Sigmoid colon (tissue), 7 donors: Measurements from ENCODE around the gene ACOXL. TPM values are rescaled to one million over a fixed set of nuclear protein-coding genes. Genes with fewer than 3 reads are reported as not detected.

Experiments used
- DNase-seq: peaks from one replicate; pipeline ENCODE4 v3.0.0-alpha.2; 2019
- H3K27ac ChIP-seq, 4 donors: fragments of 200-600 bp; sonication (generic); one replicate each; pipeline ENCODE4 v1.5.1; 2016 to 2019; ENCODE audit warnings: mild to moderate bottlenecking in 1 of 4
- H3K27me3 ChIP-seq, 3 donors: fragments of 200-600 bp; sonication (generic); one replicate each; pipeline ENCODE4 v1.5.1; 2019; ENCODE audit warnings: mild to moderate bottlenecking in 1 of 3
- H3K36me3 ChIP-seq, 4 donors: fragments of 200-600 bp; sonication (generic); one replicate each; pipeline ENCODE4 v1.5.1; 2016 to 2019
- H3K4me1 ChIP-seq, 4 donors: fragments of 200-600 bp; sonication (generic); one replicate each; pipeline ENCODE4 v1.5.1; 2017 to 2019
- H3K4me3 ChIP-seq, 4 donors: fragments of 200-600 bp; sonication (generic); one replicate each; pipeline ENCODE4 v1.5.1; 2017 to 2019; ENCODE audit warnings: mild to moderate bottlenecking in 2 of 4, moderate library complexity in 1 of 4
- H3K9me3 ChIP-seq, 4 donors: fragments of 200-600 bp in 3 of 4; sonication (generic) in 3 of 4; one replicate each; pipeline versions ENCODE4 v1.5.1 to v1.6.1; 2013 to 2019
- CTCF ChIP-seq, 4 experiments: fragments of 450-650 bp in 3 of 4; fragments of 200-600 bp in 1 of 4; IDR thresholded peaks; one replicate each; pipeline ENCODE4 v1.5.1; 2016 to 2019; ENCODE audit warnings: antibody characterized with exemption in 4 of 4, mild to moderate bottlenecking in 3 of 4, moderate library complexity in 2 of 4
- EP300 ChIP-seq, 4 donors: sonication (generic); formaldehyde crosslinking; IDR thresholded peaks; one replicate each; pipeline ENCODE4 v1.6.1; 2017; ENCODE audit warnings: antibody characterized with exemption in 4 of 4
- POLR2A ChIP-seq, 2 donors: fragments of 450-650 bp; IDR thresholded peaks; one replicate each; pipeline ENCODE4 v1.6.1; 2016; ENCODE audit warnings: antibody characterized with exemption in 2 of 2, mild to moderate bottlenecking in 2 of 2, moderate library complexity in 2 of 2
- POLR2AphosphoS5 ChIP-seq, 4 donors: sonication (generic); formaldehyde crosslinking; IDR thresholded peaks; one replicate each; pipeline ENCODE4 v1.6.1; 2017; ENCODE audit warnings: antibody characterized with exemption in 4 of 4
- WGBS, 2 donors: extraction: QIAGEN DNeasy Blood & Tissue Kit; methylation state at CpG; one replicate each; pipeline ENCODE4 v1.1.7; 2013; 5-methylcytosine and 5-hydroxymethylcytosine counted together
- intact Hi-C: fragments of 100-400 bp; cut with DNase I; formaldehyde crosslinking; loops from one replicate; pipeline ENCODE4 v1.15.1; 2023
- polyA plus RNA-seq, 3 donors: library from polyadenylated mRNA; stranded (reverse); fragments of 200-250 nt; gene quantifications; one replicate each; pipeline ENCODE4 v1.2.3, GENCODE V29; 2013
- total RNA-seq, 4 donors: library from RNA; depleted of rRNA; stranded (reverse); fragments of >200 nt; gene quantifications; one replicate each; pipeline ENCODE4 v1.1.0, GENCODE V29; 2016
- donor health status: healthy with polysubstance abuse.
- donor health status: Bipolar disorder and iron deficiency.
- donor health status: healthy.

ACOXL gene
- total and polyA plus RNA-seq, 7 donors = 0.45 TPM; not detected in 6

DNA sequence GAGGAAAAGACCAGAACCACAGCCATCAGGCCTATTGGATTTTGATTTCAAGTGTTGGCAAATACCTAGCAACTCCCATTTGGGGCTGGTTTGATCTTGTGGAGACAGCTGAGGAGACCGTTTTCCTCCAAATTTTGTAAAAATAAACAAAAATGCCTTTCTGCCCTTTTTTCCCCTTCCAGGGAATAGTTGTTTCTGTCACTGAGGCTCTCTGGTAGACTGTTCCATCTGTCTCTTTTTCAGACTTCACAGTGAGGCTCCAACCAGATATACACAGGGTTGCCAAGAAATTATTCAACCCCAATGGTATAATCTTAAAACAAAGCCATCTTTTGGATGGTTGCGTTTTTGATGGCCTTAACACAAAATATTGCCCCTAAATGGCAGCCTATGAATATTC is 115.7 kb downstream of the ACOXL start:
- Histone ChIP-seq H3K36me3 (no peaks in the 10 kb centered on the region), H3K9me3 (no peaks in the 10 kb centered on the region), H3K4me3 (no peak overlapping the region), H3K4me1 (no peaks in the 10 kb centered on the region), H3K27ac (no peak overlapping the region), H3K27me3 (no peaks in the 10 kb centered on the region)
- DNase-seq = no peak
- 89 to 90% methylated on average over 2 of the region's 2 CpGs for WGBS, 2 donors
- intact Hi-C loops = no loop called here
- TF ChIP-seq CTCF (IDR thresholded peaks at IDR 0.05) (no peak), POLR2AphosphoS5 (IDR thresholded peaks at IDR 0.05) (no peak), EP300 (IDR thresholded peaks at IDR 0.05) (no peak), POLR2A (IDR thresholded peaks at IDR 0.05) (no peak)

DNA sequence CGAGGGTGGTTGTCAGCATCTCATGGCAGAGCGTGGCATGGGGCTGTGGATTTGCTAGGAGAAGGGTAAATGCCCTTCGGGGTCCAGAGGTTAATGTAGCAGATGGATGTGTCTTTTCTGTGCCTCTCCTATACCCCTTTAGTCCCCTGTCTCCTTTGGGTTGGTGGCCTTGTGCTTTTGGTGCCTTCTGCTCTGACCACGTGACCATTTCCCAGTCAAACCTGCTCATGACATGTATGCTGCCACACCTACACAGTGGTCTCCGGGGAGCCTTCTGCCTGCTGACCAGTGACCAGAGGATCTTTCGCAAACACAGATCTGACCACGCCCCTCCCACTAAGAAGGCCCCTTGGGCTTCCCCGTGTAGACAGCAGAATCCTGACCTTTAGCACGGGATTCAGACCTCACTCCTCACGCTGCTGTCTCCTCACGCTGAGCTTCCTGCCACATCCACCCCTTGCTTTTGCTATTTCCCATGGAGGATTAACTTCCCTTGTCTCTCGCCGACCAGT is 116.2 kb downstream of the ACOXL start:
- H3K4me1 ChIP-seq = no peaks in the 10 kb centered on the region
- no peak for DNase-seq
- 89 to 90% methylated on average over 13 of the region's 13 CpGs for WGBS, 2 donors
- intact Hi-C loops = no loop called here
- no peak overlapping the region for H3K27ac ChIP-seq
- H3K9me3 ChIP-seq = no peaks in the 10 kb centered on the region
- no peak overlapping the region for H3K4me3 ChIP-seq
- H3K36me3 ChIP-seq = no peaks in the 10 kb centered on the region
- TF ChIP-seq CTCF (IDR thresholded peaks at IDR 0.05) (no peak), POLR2A (IDR thresholded peaks at IDR 0.05) (no peak), POLR2AphosphoS5 (IDR thresholded peaks at IDR 0.05) (no peak), EP300 (IDR thresholded peaks at IDR 0.05) (no peak)
- no peaks in the 10 kb centered on the region for H3K27me3 ChIP-seq

DNA sequence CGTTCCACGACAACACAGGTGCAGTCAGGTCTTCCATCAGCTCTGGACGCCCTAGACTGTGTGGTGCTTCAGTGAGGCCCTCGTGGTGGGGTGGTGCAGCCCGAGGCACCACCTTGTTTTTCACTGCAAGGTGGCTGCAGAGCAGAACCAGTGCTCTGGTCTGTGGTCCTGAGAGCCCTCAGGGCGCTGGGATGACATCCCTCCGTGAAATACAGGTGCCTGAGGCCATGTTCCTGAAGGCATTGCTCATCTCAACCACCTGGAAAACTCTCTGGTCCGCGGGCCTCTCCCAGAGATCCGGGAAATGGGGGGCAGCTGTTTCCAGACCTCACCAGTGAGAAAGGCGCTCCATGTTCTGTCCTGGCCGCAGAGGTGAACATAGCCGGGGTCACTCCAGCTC is 119.2 kb downstream of the ACOXL start:
- no peak overlapping the region for H3K4me3 ChIP-seq
- 92 to 95% methylated on average over 13 of the region's 13 CpGs for WGBS, 2 donors
- H3K9me3 ChIP-seq = no peaks in the 10 kb centered on the region
- H3K36me3 ChIP-seq = no peaks in the 10 kb centered on the region
- TF ChIP-seq POLR2AphosphoS5 (IDR thresholded peaks at IDR 0.05) = no peak
- no peak for TF ChIP-seq EP300 (IDR thresholded peaks at IDR 0.05)
- no peak for TF ChIP-seq POLR2A (IDR thresholded peaks at IDR 0.05)
- no peak for TF ChIP-seq CTCF (IDR thresholded peaks at IDR 0.05)
- H3K27me3 ChIP-seq = no peaks in the 10 kb centered on the region
- H3K27ac ChIP-seq = no peak overlapping the region
- no peaks in the 10 kb centered on the region for H3K4me1 ChIP-seq
- intact Hi-C loops = no loop called here
- no peak for DNase-seq

DNA sequence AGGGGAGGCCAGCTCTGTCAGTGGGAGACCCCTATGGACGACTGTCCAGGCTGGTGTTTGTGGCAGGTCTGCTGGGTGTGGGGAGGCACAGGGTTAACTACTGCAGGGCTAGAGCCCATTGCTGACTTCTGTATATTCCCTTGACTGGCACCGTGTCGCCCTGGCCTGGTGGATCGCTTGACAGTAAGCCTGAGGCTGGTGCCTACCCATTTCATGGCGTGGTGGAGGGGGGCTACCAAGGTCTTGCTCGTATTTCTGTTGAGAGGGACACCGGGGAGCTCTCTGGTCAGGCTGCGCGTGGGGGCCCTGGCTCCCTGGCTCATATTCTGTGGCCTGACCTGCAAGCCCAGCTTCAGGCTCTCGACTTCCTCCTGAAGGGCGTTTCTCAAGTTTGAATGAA is 119.7 kb downstream of the ACOXL start:
- no peak overlapping the region for H3K4me3 ChIP-seq
- intact Hi-C loops = no loop called here
- TF ChIP-seq POLR2AphosphoS5 (IDR thresholded peaks at IDR 0.05) (no peak), POLR2A (IDR thresholded peaks at IDR 0.05) (no peak), CTCF (IDR thresholded peaks at IDR 0.05) (no peak), EP300 (IDR thresholded peaks at IDR 0.05) (no peak)
- H3K27ac ChIP-seq = no peak overlapping the region
- H3K4me1 ChIP-seq = no peaks in the 10 kb centered on the region
- H3K9me3 ChIP-seq = no peaks in the 10 kb centered on the region
- H3K36me3 ChIP-seq = no peaks in the 10 kb centered on the region
- DNase-seq = no peak
- 86 to 93% methylated on average over 11 of the region's 11 CpGs for WGBS, 2 donors
- no peaks in the 10 kb centered on the region for H3K27me3 ChIP-seq
